UCSD-AML1 (cell line): ENCODE measurements around the gene LMNTD1.
"Not testable (repeated sequence)": the region's sequence is repeated elsewhere in the genome, so short reads cannot be mapped to it uniquely, and the experiment has no call there.

Source experiments
- DNase-seq: peaks from one replicate; lab custom pipeline; 2025; ENCODE audit not compliant: unreplicated experiment; lab: John Stamatoyannopoulos, UW

LMNTD1 gene

DNA sequence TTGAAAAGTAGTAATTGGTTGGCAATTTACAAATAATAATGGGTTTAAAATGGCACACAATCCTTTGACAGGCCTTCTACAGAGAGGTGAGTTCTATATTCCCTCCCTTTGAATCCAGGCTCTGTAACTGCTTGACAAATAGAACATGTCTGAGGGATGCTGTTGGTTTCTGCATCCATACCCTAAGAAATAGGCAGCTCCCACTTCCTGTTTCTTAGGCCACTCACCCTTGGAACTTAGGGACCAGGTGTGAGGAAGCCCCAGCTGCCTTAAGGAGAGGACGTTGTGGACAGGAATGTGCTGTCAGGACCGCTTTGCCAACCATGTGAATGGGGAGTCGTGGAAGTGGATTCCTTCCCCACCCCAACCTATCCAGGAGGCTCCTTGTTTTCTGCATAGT, 59.4 kb downstream of the LMNTD1 start:
- DNase-seq: no peak

DNA sequence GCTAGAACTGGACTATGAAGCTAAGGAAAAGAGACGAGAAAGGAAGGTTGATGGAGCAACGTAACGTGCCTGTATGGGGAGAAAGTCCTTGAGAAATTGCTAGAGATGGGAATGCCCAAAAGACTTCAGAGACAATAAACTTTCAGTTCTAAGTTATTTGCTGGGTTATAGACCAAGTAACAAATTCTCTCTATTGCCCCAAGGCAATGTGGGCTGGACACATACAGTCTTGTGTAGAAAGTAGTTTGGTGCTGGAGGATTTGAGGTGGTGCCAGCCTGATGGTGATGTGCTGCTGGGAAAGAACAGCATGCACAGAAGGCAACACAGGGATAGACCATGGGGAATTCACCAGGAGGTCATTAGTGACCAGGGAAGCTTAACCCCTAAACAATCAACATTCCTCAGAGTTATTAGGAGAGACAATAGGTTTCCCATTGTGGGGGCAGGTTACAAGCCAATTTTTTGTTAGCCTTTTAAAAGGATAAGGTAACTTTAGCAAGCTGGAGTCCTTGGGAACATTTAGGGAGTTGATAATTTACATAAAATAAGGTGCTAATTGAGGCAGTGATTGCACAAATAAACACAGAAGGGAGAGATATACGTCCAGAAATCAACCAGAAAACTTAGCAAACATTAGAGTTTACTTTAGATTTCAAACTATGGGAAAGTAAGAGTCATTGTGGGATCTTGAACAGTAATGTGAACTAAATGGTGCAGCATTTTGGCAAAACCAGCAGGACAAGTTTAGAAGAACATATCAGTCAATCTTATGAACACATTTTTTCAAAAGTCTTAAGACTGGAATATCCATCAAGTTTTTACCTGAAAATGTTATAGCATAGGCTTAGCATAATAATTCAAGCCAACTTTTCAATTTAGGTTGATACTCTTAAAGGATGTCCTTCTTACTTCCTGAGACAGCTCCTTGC, 61.4 kb downstream of the LMNTD1 start:
- DNase-seq: no peak

DNA sequence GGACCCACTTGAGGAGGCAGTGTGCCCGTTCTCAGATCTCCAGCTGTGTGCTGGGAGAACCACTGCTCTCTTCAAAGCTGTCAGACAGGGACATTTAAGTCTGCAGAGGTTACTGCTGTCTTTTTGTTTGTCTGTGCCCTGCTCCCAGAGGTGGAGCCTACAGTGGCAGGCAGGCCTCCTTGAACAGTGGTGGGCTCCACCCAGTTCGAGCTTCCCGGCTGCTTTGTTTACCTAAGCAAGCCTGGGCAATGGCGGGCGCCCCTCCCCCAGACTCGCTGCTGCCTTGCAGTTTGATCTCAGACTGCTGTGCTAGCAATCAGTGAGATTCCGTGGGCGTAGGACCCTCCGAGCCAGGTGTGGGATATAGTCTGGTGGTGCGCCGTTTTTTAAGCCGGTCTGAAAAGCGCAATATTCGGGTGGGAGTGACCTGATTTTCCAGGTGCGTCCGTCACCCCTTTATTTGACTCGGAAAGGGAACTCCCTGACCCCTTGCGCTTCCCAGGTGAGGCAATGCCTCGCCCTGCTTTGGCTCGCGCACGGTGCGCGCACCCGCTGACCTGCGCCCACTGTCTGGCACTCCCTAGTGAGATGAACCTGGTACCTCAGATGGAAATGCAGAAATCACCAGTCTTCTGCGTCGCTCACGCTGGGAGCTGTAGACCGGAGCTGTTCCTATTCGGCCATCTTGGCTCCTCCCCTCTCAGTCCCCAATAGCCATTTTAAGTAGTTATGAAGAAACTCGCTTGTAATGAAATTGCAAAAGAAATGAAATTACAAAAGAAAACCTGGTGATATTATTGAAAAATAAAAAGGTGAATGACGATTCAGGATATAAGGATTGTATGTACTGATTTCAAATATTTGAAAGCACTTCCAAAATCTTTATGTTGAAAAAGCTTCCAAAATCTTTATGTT, 63.9 kb downstream of the LMNTD1 start:
- not testable (repeated sequence) for DNase-seq

DNA sequence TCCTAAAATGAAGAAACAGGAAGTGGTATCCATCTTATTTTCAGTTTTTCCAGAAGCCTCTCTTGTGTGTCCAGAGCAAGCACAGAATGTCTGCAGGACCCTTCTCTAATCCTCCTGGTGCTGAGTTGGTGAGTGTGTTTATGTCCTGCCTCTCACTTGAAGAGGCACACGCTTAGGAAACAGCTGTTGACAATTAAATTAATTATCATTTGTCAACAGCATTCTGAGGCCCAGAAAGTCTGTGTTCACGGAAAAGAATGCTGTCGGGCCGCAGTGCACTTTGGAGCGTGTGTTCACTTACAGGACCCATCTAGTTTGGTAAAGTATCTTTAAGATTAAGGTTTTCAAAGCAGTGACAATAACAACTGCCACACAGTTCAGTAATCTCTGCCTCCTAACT, 70.5 kb downstream of the LMNTD1 start:
- DNase-seq: no peak

DNA sequence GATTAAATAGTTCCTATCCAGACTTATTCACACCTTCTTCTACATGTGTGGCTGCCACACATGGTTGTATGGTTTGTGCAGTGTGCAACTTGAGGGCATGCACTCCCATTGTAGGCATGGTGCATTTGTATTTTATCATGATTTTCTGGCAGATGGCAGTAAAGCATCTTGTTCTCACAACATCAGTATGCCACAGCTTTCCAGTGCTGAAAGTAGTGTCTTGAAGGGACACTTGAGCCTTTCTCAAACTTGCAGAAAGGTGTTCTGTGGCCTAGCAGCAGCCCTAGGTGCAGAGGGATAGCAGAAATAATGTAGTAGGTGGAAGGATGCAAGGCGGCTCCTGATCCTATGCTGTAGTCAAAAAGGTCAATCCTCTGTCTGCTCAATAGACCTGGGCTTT, 72.9 kb downstream of the LMNTD1 start:
- no peak for DNase-seq

DNA sequence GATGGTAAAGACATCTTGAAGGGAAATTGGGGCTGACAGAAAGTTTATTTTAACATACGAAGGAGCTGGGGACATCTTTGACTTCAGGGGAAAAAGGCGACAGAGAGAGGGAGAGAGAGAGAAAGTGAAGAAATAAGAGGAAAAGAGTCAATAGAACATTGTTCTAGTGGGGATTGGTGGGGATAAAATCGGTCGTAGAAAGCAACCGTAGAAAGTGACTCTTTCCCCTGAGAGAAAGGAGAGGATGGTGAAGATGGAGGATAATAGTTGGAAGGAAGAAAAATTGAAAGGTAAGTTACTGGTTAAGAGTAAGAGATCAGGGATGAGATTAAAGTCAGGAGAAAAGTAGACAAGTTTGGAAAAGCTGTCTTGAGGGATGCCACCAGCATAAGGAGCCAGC, 75.9 kb downstream of the LMNTD1 start:
- DNase-seq: no peak

DNA sequence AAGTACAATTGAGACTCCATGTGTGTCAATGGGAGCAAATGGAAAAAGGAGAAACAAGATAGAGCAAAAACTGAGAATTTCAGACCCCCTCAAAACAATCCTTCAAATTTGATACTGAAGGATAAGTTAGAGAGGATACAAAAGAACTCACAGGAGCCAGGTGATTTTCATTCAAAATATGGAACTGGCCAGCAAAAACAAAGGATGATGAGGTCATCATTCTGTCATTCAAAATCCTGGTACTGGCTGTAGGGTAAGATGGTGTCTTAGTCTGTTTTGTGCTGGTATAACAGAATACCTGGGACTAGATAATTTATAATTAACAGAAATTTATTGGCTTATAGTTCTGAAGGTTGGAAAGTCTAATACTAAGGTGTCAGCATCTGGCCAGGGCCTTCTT, 80.6 kb downstream of the LMNTD1 start:
- DNase-seq: no peak

DNA sequence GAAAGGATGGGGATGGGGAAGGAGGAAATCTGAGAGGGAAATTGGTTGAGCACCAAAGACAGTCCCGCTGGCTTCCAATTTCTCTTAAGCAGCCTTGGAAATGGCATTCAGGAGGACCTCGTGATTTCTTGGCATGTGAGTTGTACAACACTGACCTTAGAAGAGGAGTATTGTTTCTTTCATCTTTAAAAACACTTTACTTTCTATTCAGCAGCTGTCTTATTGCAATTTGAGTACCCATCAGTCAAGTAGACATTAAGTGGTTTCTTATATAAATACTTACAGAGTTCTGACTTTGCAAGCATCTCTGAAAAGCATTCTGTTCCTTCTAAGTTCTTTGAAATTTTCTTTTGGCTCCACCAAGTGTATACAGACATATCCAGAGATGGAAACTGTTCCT, 83.2 kb downstream of the LMNTD1 start:
- DNase-seq: no peak

DNA sequence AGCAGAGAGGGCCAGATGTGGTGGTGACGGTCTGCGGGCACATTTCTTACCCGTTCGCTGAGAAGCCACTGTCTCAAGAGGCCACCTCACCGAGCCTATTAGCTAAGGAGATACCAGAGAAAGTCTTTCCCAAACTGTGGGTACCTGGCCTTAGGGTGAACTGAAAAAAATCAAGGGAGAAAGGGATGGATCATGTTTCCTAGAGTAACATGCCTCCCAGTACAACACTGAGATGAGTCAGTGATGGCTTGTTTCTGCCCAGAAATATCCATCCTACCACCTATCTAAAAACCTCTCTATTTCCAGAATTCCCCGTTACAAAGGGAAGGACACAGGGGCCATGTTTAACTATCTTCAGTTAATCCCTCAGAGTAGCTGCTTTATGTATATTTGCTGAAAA, 83.7 kb downstream of the LMNTD1 start:
- DNase-seq: no peak

DNA sequence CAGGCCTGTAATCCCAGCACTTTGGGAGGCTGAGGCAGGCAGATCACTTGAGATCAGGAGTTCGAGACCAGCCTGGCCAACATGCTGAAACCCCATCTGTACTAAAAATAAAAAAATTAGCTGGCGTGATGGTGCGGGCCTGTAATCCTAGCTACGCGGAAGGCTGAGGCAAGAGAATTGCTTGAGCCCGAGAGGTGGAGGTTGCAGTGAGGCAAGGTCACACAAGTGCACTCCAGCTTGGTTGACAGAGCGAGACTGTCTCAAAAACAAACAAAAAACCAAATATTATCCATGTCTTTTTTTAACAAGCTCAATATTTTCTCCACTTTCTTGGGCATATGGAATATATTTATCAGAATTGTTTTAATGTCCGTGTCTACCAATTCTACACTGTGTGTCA, 89.6 kb downstream of the LMNTD1 start:
- no peak for DNase-seq

DNA sequence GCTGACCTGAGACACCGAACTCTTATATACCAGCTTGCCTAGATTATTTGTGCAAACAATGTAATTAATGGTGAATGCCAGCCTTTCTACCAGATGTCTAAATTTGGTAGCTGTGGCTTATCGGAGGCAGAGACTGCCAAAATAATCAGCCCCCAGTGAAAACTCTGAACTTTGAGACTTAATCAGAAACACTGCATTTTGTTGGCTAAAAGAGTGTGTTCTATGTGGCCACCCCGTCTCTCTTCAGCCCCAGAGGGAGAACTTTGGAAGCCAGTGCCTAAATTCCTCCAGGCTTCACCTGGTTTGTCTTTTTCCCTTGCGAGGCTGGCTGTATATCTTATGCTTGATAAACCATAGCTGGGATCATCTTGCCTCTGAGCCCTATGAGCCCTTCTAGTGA, 90.1 kb downstream of the LMNTD1 start:
- DNase-seq: no peak

DNA sequence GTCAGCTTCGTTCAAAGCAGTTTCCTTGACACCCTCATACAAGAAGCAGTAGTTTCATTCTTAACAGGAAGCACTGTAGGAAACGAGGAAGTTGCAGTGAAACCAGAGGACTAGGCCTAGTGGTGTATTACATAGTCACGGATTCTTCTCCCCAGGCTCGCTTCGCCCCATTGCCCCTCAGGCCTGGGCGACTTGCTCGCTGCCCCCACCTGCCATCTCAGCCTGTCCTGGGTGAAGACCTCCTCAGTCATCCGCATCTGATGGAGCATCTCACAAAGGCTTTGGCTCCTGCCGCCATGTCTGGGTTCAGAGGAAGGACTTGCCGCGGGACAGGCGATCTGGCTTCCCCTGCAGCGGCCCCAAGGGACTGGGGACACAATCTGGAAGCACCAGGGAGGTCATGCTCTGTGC, 93.5 kb downstream of the LMNTD1 start:
- DNase-seq: no peak

DNA sequence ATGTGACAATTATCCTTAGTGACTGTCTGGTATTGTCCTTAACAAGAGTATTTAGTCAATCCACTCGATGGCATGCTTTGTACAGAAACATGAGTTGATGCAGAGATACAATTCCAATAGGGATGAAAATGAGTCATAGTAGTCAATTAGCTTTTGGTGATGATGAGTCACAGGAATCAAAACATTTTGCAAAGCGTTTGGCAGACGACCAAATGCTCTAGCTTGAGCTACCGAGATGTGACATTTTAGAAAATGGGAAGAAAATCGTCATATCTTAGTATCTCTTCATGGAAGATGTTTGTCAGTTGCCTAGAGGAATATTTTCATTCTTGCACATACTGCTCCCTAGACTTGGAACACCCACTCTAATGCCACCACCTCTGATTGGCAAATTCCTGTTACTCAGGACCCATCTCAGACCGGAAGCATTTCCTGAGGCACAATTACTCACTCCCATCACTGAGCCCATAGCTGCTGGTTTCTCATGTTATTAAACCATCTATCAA, 95.0 kb downstream of the LMNTD1 start:
- no peak for DNase-seq

DNA sequence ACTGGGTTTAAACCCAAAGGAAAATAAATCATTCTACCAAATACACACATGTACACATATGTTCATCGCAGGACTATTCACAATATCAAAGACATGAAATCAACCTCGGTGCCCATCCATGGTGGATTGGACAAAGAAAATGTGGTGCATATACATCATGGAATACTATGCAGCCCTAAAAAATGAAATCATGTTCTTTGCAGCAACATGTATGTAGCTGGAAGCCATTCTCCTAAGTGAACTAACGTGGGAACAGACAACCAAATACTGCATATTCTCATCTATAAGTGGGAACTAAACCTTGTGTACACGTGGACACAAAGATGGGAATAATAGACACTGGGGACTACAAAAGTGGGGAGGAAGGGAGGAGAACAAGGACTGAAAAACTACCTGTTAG, 96.6 kb downstream of the LMNTD1 start:
- DNase-seq: no peak

DNA sequence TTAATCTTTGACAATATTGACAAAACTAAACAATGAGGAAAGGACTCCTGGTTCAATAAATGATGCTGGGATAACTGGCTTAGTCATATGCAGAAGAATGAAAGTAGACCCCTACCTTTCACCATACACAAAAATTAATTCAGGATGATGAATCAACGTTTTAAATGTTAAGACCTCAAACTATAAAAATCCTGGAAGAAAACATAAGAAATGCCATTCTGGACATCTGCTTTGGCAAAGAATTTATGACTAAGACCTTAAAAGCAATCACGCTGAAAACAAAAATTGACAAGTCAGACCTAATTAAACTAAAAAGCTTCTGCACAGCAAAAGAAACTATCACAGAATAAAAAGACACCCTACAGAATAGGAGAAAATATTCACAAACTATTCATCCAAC, 97.4 kb downstream of the LMNTD1 start:
- DNase-seq: no peak

DNA sequence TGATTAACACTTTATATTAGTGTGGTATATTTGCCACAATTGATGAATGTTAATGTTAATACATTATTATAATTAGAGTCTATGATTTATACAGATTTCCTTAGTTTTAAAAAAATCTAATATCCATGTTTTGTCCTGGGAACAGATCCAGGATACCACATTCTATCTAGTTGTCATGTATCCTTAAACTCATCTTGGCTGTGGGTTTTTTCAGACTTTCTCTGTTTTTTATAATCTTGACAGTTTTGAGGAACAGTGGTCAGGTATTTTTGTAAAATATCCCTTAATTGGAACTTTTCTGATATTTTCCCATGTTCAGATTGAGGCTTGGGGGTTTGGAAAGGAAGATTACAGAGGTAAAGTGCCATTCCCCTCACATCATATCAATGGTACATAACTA, 104.1 kb downstream of the LMNTD1 start:
- no peak for DNase-seq

DNA sequence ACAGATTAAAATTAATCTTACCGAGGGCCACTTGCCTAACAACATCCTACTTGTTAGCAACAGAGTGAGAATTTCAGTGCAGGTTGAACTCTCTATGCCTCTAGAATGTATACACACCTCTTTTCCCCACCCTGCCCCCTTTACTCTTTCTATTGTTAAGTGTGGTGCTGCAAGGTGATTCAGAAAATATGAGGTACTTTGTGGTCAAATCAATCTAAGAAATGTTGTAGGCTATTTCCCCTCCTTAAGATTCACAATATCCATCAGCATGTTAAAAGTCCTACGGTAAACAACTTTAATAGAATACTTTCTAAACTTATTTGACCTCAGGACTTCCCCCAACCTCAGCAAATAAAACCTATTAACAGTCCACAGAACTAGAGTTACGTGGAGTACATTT, 106.0 kb downstream of the LMNTD1 start:
- no peak for DNase-seq

DNA sequence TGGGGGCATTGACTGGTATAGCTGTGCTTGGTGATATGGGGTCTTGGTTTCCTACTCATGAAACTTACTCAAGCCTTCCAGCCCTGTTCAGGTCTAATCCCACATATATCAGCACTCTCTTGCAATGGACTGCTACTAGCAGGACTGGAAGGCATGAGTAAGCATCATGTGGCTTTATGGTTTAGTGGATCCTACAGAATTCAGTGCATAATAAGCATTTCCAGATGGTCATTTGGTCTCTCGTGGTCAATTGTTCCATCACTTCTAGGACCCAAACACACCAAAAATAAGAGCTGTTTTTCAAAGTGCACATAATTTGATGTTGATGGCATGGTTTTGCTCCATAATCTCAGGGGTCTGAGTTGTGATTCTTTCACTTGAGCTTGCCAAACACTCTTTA, 114.4 kb downstream of the LMNTD1 start:
- no peak for DNase-seq

DNA sequence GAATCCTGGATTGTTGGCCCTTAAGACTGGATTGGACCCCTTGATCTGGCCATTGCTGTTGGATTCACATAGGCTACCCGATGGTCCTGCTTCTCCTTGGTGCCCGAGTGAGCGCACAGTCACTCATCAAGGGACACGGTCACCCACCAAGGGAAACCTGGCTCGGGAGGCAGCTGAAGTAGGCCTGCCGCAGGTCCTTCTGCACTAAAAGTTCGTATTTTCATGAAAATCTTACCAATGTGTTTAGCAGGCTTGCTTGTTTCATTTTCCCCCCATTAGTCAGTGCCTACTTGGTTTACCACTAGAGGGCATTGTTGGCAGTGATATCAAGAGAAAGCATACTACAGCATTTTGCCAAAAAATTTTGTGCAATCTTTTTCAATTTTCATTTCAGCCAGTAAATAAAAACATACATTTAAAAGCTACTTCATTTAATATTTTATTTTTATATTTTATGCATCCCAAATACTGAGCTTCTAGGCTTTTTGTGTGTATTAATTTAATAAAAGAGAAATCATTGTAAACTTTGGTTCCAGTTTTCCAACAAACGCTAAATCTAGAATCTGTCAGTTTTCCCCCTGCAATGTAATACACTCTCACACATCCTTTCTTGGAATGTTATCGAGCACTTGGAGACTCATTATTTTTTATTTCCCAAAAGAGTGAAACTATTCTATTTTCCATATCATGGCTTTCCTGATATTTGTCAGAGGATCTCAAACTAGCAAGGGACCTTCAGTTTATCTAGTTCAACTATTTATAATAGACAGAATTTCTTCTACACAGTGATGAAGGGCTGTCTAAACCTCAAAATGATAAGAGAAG, 116.7 kb downstream of the LMNTD1 start:
- peak; percentile 19 for DNase-seq

DNA sequence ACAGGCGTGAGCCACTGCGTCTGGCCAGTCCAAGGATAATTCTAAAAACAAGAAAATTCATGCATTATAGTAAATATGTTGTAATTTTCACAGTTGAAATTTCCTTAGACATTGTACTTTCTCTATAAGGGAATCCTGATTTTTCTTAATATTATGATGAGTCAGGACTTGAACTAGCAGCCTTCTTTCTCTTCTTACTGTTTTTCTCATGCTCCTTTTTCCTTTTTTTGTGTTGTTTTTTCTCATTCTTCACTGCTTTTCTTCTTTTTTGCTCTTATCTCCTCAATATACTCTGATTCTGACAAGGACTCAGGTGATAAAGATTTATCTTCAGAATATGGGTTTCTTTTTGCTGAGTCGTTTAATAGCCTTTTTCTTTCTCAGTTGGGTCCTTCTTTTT, 117.7 kb downstream of the LMNTD1 start:
- no peak for DNase-seq

DNA sequence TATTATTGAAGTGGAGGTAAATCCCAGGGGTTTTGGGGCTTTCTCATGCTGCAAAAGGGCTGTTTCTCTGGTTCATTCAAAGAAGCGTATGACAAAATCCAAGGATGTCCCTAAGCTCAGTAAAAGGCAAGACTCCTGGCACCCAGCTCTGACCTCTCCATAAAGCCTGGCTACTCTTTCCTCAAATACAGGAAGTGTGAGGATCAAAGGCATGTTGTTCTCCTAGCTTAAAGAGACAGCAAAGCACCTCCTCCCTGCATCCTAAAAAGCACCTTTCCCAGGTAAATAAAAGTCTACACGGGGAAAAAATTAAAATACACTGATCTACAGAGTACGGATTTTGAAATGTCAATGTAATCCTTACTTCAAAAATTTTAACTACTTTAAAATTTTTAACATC, 118.6 kb downstream of the LMNTD1 start:
- no peak for DNase-seq
